Sigmoid colon (tissue), 7 donors: ENCODE data around the gene DLG1. TPM values are rescaled to one million over a fixed set of nuclear protein-coding genes. Genes with fewer than 3 reads are reported as not detected.

ENCODE experiments used
- DNase-seq: peaks from one replicate; pipeline ENCODE4 v3.0.0-alpha.2; 2019
- H3K27ac ChIP-seq, 4 donors: fragments of 200-600 bp; sonication (generic); one replicate each; pipeline ENCODE4 v1.5.1; 2016 to 2019; ENCODE audit warnings: mild to moderate bottlenecking in 1 of 4
- H3K27me3 ChIP-seq, 3 donors: fragments of 200-600 bp; sonication (generic); one replicate each; pipeline ENCODE4 v1.5.1; 2019; ENCODE audit warnings: mild to moderate bottlenecking in 1 of 3
- H3K36me3 ChIP-seq, 4 donors: fragments of 200-600 bp; sonication (generic); one replicate each; pipeline ENCODE4 v1.5.1; 2016 to 2019
- H3K4me1 ChIP-seq, 4 donors: fragments of 200-600 bp; sonication (generic); one replicate each; pipeline ENCODE4 v1.5.1; 2017 to 2019
- H3K4me3 ChIP-seq, 4 donors: fragments of 200-600 bp; sonication (generic); one replicate each; pipeline ENCODE4 v1.5.1; 2017 to 2019; ENCODE audit warnings: mild to moderate bottlenecking in 2 of 4, moderate library complexity in 1 of 4
- H3K9me3 ChIP-seq, 4 donors: fragments of 200-600 bp in 3 of 4; sonication (generic) in 3 of 4; one replicate each; pipeline versions ENCODE4 v1.5.1 to v1.6.1; 2013 to 2019
- CTCF ChIP-seq, 4 experiments: fragments of 450-650 bp in 3 of 4; fragments of 200-600 bp in 1 of 4; IDR thresholded peaks; one replicate each; pipeline ENCODE4 v1.5.1; 2016 to 2019; ENCODE audit warnings: antibody characterized with exemption in 4 of 4, mild to moderate bottlenecking in 3 of 4, moderate library complexity in 2 of 4
- EP300 ChIP-seq, 4 donors: sonication (generic); formaldehyde crosslinking; IDR thresholded peaks; one replicate each; pipeline ENCODE4 v1.6.1; 2017; ENCODE audit warnings: antibody characterized with exemption in 4 of 4
- POLR2A ChIP-seq, 2 donors: fragments of 450-650 bp; IDR thresholded peaks; one replicate each; pipeline ENCODE4 v1.6.1; 2016; ENCODE audit warnings: antibody characterized with exemption in 2 of 2, mild to moderate bottlenecking in 2 of 2, moderate library complexity in 2 of 2
- POLR2AphosphoS5 ChIP-seq, 4 donors: sonication (generic); formaldehyde crosslinking; IDR thresholded peaks; one replicate each; pipeline ENCODE4 v1.6.1; 2017; ENCODE audit warnings: antibody characterized with exemption in 4 of 4
- WGBS, 2 donors: extraction: QIAGEN DNeasy Blood & Tissue Kit; methylation state at CpG; one replicate each; pipeline ENCODE4 v1.1.7; 2013; 5-methylcytosine and 5-hydroxymethylcytosine counted together
- intact Hi-C: fragments of 100-400 bp; cut with DNase I; formaldehyde crosslinking; loops from one replicate; pipeline ENCODE4 v1.15.1; 2023
- polyA plus RNA-seq, 3 donors: library from polyadenylated mRNA; stranded (reverse); fragments of 200-250 nt; gene quantifications; one replicate each; pipeline ENCODE4 v1.2.3, GENCODE V29; 2013
- total RNA-seq, 4 donors: library from RNA; depleted of rRNA; stranded (reverse); fragments of >200 nt; gene quantifications; one replicate each; pipeline ENCODE4 v1.1.0, GENCODE V29; 2016
- donor health status: healthy with polysubstance abuse.
- donor health status: Bipolar disorder and iron deficiency.
- donor health status: healthy.

The DLG1 gene
- total and polyA plus RNA-seq, 7 donors, result 30.6 to 83.7 (median 64.3) TPM

- intact Hi-C loops, result no loop called here
- no peaks in the 10 kb centered on the region for H3K9me3 ChIP-seq
- TF ChIP-seq POLR2AphosphoS5 (IDR thresholded peaks at IDR 0.05) (no peak), POLR2A (IDR thresholded peaks at IDR 0.05) (no peak), EP300 (IDR thresholded peaks at IDR 0.05) (no peak), CTCF (IDR thresholded peaks at IDR 0.05) (no peak)
- H3K4me1 ChIP-seq, result peaks cover 0 to 26% (median 18%) of the 10 kb centered on the region in 4 donors
- H3K27me3 ChIP-seq, result peaks cover 0 to 35% (median 7%) of the 10 kb centered on the region in 3 donors
- DNase-seq, result no peak
- 94 to 97% methylated on average over 29 of the region's 29 CpGs for WGBS, 2 donors
- H3K27ac ChIP-seq, result no peak overlapping the region
- no peaks in the 10 kb centered on the region for H3K36me3 ChIP-seq
- no peak overlapping the region for H3K4me3 ChIP-seq
These were observed 271.1 kb downstream of the DLG1 start for GRCh38 chr3:197027151-197027895.

- TF ChIP-seq POLR2A (IDR thresholded peaks at IDR 0.05), result no peak
- no peak for TF ChIP-seq POLR2AphosphoS5 (IDR thresholded peaks at IDR 0.05)
- no peak for TF ChIP-seq CTCF (IDR thresholded peaks at IDR 0.05)
- TF ChIP-seq EP300 (IDR thresholded peaks at IDR 0.05), result no peak
- intact Hi-C loops, result no loop called here
- Histone ChIP-seq H3K4me1 (peaks cover 0 to 20% (median 16%) of the 10 kb centered on the region in 4 donors), H3K27me3 (peaks cover 0 to 32% (median 7%) of the 10 kb centered on the region in 3 donors), H3K36me3 (no peaks in the 10 kb centered on the region), H3K9me3 (no peaks in the 10 kb centered on the region), H3K27ac (no peak overlapping the region), H3K4me3 (no peak overlapping the region)
- 89 to 93% methylated on average over 9 of the region's 9 CpGs for WGBS, 2 donors
- no peak for DNase-seq
These were observed 271.9 kb downstream of the DLG1 start for GRCh38 chr3:197026481-197026866.

GRCh38 chr3:197025736-197026480, 272.5 kb downstream of the DLG1 start:
- no peaks in the 10 kb centered on the region for H3K9me3 ChIP-seq
- TF ChIP-seq POLR2AphosphoS5 (IDR thresholded peaks at IDR 0.05) (no peak), EP300 (IDR thresholded peaks at IDR 0.05) (no peak), CTCF (IDR thresholded peaks at IDR 0.05) (no peak), POLR2A (IDR thresholded peaks at IDR 0.05) (no peak)
- H3K27ac ChIP-seq, result no peak overlapping the region
- peaks cover 0 to 15% (median 15%) of the 10 kb centered on the region in 4 donors for H3K4me1 ChIP-seq
- no peaks in the 10 kb centered on the region for H3K36me3 ChIP-seq
- WGBS, 2 donors, result 95% methylated on average over 21 of the region's 21 CpGs
- no peak overlapping the region for H3K4me3 ChIP-seq
- DNase-seq, result no peak
- intact Hi-C loops, result no loop called here
- H3K27me3 ChIP-seq, result peaks cover 0 to 32% (median 7%) of the 10 kb centered on the region in 3 donors

GRCh38 chr3:197024881-197025735, 273.3 kb downstream of the DLG1 start:
- 88 to 89% methylated on average over 28 of the region's 28 CpGs for WGBS, 2 donors
- H3K9me3 ChIP-seq, result no peaks in the 10 kb centered on the region
- intact Hi-C loops, result no loop called here
- peaks cover 0 to 15% (median 14%) of the 10 kb centered on the region in 4 donors for H3K4me1 ChIP-seq
- no peak overlapping the region for H3K4me3 ChIP-seq
- TF ChIP-seq CTCF (IDR thresholded peaks at IDR 0.05) (no peak), EP300 (IDR thresholded peaks at IDR 0.05) (no peak)
- H3K36me3 ChIP-seq, result no peaks in the 10 kb centered on the region
- H3K27ac ChIP-seq, result no peak overlapping the region
- H3K27me3 ChIP-seq, result peaks cover 0 to 32% (median 7%) of the 10 kb centered on the region in 3 donors
- DNase-seq, result no peak
